Right forelimb (tissue), 1 donor: Measurements from ENCODE around the gene PPP1R10.
"Not testable (repeated sequence)": the region's sequence is repeated elsewhere in the genome, so short reads cannot be mapped to it uniquely, and the experiment has no call there.

ENCODE experiments used
- DNase-seq: peaks from one replicate; pipeline ENCODE4 v3.0.0-alpha.2; 2018

PPP1R10 gene

DNA sequence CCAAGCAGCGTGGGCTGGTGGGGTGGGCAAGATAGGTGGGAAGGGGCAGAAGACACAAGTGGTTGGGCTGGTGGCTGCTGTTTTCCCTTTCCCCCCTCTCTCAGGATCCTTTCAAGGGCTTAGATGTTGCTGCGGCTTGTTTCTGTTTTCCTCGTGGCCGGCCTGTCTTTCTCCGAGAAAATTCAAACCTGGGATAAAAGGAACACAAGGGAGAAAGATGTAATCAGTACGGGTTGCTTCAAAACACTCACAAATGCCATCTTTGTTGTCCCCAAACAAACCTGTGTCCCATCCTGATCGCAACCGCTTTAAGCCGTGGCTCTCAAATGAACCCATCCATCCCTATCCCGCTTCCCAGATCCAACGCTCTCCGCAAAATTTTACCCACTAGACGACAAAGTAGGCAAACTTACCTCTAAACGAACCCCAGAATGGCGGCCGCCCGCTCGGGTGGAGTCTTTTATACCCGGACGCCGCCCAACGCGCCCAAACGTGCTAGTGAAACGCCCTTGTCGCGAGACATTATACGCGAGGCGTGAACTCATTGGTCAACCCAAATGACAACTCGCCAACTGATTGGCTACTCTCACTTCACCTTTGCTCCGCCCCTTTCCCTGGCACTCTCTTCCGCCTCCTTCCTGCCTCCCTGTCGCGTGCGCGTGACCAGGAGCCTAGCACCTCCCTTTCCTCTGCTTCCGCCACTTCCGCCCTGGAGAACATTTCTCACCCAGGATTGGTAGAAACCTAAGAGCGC lies at the start of gene PPP1R10:
Gene PPP1R10 (minus strand): TSS at position 433 of the 754 bp plus-strand sequence. CDS start 7,299 bp downstream, outside the sequence.
- peak; percentile 99 for DNase-seq

GRCh38 chr6:30666300-30666699 lies 49.3 kb upstream of the PPP1R10 start:
- not testable (repeated sequence) for DNase-seq

GRCh38 chr6:30664994-30665767 lies 48.1 kb upstream of the PPP1R10 start:
- no peak for DNase-seq

- not testable (repeated sequence) for DNase-seq
These were observed 40.9 kb upstream of the PPP1R10 start for GRCh38 chr6:30657922-30658321.

GRCh38 chr6:30657454-30657853 lies 40.4 kb upstream of the PPP1R10 start:
- DNase-seq, result no peak

DNA sequence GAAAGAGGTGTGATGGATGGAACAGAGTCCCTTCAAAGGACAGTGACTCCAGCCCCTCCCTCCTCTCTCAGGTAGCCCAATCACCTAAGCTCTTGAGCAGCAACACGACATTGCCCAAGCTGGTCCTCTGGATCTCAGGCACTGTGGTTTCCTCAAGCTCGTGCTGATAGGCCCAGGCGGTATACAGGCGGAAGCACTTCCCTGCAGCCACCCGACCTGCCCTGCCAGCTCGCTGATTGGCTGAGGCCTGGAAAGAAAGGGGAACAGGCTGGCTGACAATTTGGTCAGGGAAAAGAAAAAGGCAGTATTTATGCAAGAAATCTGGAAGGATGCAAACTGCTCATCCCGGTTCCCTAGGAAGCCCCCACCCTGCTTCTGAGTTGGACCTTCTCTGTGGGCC lies 39.5 kb upstream of the PPP1R10 start:
- DNase-seq, result no peak

GRCh38 chr6:30655743-30656094 lies 38.7 kb upstream of the PPP1R10 start:
- no peak for DNase-seq

- no peak for DNase-seq
These were observed 38.0 kb upstream of the PPP1R10 start for GRCh38 chr6:30654798-30655742.

- no peak for DNase-seq
These were observed 34.1 kb upstream of the PPP1R10 start for GRCh38 chr6:30651143-30651542.

- DNase-seq, result peak; percentile 71
These were observed 30.4 kb upstream of the PPP1R10 start for GRCh38 chr6:30647242-30648116.

- DNase-seq, result peak; percentile 93
These were observed 29.6 kb upstream of the PPP1R10 start, which contains the start of gene C6orf136 for GRCh38 chr6:30646450-30647241. Gene C6orf136, plus strand, starts transcription at chr6:30647133. Its CDS starts 99 bp downstream, at chr6:30647232.

DNA sequence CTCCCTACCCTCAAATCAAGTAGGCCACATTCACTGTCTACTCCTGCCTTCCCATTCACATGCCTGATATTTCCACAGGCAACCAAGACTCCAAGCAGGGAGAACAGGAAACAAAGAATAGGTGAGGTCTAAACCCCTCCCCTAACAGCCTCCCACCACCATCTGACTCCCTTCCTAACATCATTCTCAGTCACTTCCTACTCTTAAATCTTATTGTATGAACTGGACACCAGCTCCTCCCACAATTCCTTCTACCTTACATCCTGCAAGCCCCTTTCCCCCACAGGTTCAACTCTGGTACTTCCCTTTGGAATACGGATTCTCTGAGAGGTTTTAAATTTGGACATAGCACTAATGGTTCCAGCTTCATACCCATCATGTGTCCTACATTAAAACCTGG lies 28.9 kb upstream of the PPP1R10 start:
- no peak for DNase-seq

DNA sequence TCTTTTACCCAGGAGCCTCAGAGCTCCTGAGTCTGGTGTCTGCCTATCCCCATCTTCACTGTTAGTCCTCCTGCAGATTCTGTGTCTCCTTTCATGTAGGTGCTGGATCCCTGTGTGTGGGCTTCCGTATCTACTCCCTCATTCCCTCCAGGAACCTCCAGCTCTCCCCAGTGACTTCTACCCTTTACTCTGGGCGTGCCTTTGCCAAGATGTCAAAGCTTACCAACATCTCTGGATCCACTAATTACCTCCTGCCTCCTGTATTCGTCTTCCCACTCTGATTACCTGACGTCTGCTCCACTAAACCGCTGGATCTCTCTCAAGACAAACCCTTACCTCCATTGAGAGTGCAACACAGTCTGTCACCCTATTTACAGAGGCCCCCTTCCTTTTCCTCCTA lies 27.7 kb upstream of the PPP1R10 start:
- DNase-seq, result no peak

DNA sequence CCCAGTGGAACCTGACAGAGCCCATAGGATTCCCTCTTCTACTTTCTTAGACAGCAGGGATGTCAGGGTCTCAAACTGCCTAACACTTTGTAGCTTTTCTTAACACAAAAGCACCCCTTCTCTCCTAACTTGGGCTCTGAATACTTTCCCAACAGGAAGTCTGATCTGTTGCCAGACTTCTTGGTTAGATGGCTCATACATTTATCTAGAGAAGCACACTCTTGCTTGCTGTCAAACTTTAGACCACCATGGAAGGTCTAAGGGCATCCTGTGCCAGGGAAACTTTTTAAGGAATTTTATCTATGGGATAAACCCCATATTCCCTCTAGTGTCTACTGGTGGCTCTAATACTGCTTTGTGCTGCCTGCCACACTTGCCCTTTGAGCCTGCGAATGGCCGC lies 26.6 kb upstream of the PPP1R10 start:
- no peak for DNase-seq

GRCh38 chr6:30641048-30641447 lies 24.0 kb upstream of the PPP1R10 start:
- no peak for DNase-seq

- DNase-seq, result no peak
These were observed 23.4 kb upstream of the PPP1R10 start for GRCh38 chr6:30640481-30640880.

GRCh38 chr6:30635834-30636233 lies 18.8 kb upstream of the PPP1R10 start:
- no peak for DNase-seq

DNA sequence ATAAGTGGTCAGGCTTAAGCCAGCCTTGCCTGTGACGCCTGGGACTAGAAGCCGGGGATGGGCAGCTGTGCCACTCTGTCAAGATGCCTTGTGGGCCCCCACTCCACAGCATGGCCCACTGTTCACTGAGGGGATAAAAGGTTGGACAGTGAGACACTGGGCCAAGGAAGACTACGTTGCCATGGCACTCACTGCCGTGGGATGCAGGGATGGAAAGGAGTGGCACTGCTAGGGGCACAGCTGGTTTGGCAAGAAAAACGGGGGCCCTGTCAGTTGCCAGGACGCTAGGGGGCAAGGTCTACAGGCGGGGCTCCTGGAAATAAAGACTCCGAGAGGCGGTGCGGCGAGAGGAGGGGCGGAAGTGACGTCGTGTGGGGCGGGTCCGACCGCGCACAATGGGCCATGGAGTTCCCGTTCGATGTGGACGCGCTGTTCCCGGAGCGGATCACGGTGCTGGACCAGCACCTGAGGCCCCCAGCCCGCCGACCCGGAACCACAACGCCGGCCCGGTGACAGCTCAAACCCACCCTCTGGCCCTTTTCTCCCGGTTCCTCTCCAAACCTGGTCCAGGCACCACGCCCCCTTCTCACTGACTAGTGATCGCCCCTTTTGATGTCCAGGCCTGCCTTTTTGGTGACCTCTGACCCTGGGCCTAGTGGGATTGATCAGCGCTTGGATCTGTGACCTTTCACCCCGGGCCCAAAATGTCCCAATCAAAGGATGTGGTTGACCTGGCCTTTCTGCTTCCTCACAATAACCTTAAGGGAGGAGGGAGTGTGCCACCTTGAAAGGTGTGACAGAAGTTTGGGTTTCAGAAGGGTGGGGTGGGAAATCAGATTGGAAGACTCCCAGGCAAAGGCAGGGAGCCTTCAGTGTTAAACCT lies 9.7 kb upstream of the PPP1R10 start, which contains the start of gene ATAT1:
Gene ATAT1 (plus strand): TSS at position 391 of the 883 bp plus-strand sequence.
- peak; percentile 92 for DNase-seq

DNA sequence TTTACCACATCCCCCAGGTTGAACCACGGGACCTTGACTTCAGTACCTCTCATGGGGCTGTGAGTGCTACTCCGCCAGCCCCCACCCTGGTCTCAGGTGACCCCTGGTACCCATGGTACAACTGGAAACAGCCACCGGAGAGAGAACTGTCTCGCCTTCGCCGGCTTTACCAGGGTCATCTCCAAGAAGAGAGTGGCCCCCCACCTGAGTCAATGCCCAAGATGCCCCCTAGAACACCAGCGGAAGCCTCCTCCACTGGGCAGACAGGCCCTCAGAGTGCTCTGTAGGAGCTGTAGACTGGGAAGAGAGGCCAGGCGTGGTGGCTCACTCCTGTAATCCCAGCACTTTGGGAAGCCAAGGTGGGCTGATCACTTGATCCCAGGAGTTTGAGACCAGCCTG lies 8.5 kb upstream of the PPP1R10 start:
- no peak for DNase-seq

DNA sequence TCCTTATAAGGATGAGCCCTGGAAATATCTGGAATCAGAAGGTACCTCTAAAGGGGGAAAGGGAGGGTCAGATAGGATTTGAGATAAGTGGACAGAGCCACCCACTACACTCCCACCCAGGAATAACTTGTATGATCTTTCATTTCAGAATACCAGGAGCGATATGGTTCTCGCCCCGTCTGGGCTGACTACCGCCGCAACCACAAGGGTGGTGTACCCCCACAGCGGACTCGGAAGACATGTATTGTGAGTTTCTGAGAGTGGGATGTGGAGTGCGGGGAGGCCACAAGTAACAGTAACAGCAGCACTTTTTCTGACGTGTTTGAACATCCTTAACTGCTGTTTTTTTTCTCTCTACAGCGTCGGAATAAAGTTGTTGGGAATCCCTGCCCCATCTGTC lies 2.5 kb upstream of the PPP1R10 start:
- no peak for DNase-seq
